Hematopoietic multipotent progenitor cell treated with erythropoietin and hydrocortisone succinate and interleukin-3 and kit ligand, for 15 days (in vitro differentiated cells): ENCODE data around the gene FOXA2.

ENCODE experiments used
- DNase-seq: peaks from one replicate; pipeline ENCODE4 v3.0.0-alpha.2; 2015; ENCODE audit warnings: low spot score

Gene FOXA2

GRCh38 chr20:22536956-22537756, 47.2 kb downstream of the FOXA2 start:
- no peak for DNase-seq

GRCh38 chr20:22536141-22536828, 48.1 kb downstream of the FOXA2 start:
- DNase-seq = no peak

GRCh38 chr20:22535483-22535882, 48.9 kb downstream of the FOXA2 start:
- DNase-seq = no peak

GRCh38 chr20:22533823-22534751, 50.3 kb downstream of the FOXA2 start:
- DNase-seq = no peak

- DNase-seq = no peak
Measured at GRCh38 chr20:22532598-22532997, 51.8 kb downstream of the FOXA2 start.

- no peak for DNase-seq
Measured at GRCh38 chr20:22531756-22532155, 52.6 kb downstream of the FOXA2 start.

GRCh38 chr20:22531056-22531615, 53.2 kb downstream of the FOXA2 start:
- DNase-seq = no peak
